HS-5 (cell line): Measurements from ENCODE around the gene ARID1B.

Experiments
- DNase-seq: peaks from one replicate; pipeline ENCODE4 v3.0.0-alpha.2; 2012; ENCODE audit warnings: low read depth

The ARID1B gene

DNA sequence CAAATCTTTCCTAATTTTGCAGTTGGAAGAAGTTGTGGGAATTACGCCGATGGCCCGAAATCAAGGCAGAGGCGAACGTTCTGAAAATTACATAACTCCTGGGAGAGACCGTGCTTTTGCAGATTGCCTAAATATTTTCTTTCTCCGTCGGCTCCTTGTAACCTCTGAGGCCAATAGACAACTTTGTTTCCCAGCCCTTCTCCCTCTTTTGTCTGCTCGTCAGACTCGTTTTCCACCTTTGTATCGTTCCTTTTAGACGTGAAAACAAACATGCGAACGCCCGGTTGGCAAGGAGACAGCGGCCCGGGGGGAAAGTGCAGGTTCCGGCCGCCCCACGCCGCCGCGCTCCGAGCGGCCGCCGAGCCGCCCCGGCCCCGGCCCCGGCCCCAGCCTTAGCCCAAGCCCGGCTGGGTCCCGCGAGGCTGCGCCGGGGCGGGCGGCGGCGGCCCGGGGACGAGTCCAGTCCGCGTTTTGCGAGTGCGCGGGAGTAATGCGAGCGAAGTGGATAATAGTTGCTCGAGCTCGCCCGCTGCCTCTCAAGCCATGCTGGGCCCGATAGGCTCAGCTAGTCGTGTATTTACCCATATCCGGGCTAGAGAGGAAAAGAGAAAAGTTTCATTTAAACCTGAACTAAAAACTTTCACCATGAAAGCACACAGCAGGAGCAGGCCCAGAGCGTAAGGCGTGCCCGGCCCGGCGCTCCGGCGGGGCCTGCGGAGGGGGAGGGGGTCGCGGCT, at the start of gene ARID1B:
TSS of gene ARID1B (plus strand) at position 539 of the 737 bp plus-strand sequence. CDS start 303 bp downstream, outside the sequence.
- no peak for DNase-seq

DNA sequence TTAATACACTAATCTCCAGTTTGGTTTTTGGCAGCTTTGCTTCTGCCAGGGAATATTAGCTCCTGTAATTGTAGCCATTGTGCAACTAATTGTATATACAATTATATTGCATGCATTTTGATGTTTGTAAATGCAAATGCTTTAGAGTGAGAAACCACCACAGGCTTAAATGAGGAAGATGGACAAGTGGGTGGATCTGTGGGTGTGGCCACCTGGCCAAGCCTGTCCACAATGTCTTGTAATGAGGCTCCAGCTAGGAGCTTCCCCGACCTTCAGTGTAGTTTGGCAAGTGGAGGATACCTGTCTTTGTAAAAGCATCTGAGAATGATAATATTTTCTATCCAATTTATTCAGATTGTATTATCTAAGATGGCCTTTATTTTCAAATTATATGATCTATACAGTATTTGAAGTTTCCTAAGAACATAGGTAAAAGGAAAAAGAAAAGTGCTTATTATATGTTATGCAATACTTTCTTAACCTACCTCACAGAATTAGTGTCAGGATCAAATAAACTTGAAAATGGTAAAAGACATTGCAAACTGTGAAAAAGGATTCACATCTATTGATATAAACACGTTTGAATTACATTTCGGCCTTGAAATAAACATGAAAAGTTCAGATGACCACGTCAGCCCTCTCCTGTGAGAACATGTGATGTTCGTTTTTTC, 49.3 kb upstream of the ARID1B start:
- no peak for DNase-seq

DNA sequence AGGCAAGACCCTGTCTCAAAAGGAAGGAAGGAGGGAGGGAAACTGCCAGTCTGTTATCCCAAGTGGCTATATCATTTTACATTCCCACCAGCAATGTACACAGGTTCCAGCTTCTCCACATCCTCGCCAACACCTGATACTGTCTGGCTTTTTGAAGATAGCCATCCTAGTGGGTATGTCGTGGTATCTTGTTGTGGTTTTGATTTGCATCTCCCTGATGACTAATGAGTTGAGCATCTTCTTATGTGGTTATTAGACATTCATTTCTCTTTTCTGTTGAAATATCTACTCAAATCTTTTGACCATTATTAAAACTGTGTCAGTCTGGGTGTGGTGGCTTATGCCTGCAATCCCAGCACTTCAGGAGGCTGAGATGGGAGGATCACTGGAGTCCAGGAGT, 47.9 kb upstream of the ARID1B start:
- DNase-seq: peak; percentile 73

DNA sequence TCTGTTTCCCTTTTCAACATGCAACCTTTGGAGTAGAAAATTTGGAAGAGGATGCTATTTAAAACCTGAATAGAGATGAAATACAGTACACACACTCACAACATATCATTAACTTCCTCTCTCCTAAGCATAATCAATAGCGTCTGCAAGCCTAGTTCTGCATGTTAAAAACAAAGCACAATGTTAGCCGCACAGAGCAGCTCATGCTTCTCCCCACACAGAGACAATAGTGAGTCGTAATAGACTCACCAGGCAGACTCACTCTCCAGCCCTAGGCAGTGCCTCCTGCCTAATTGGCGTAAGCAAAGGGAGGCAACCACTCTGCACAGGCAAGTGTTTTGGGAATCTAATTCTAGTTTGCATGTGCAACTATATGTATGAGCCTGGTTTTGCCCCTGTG, 45.8 kb upstream of the ARID1B start:
- peak; percentile 65 for DNase-seq

DNA sequence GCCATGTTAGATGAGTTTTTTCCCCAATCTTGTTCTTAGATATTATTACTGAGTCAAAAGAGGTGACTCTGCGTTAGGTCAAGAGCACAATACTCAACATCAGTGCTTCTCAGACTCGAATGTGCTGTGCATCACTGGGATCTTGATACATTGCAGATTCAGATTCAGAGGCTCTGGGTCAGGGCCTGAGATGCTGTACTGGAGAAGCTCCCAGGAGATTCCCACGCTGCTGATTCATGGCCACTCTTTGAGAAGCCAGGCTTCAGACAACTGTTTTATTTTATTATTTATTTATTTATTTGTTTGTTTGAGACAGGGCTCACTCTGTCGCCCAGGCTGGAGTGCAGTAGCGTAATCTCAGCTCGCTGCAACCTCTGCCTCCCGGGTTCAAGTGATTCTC, 41.4 kb upstream of the ARID1B start:
- DNase-seq: no peak

DNA sequence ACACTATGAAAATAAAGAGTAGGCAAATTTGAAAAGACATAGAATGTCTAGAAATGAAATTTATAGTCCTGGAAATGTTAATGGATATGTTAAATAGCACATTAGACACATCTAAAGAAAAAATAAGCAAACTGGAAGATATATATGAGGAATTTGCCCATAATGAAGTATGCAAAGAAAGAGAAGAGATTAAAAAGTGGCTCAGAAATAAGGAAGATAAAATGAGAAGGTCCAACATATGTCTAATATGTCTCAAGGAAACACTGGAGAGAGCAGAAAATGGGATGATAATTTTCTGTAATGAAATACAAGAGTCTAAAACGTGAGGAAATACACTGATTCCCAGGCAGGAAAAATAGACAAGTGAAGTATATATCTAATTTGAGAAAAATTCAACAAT, 36.6 kb upstream of the ARID1B start:
- no peak for DNase-seq

DNA sequence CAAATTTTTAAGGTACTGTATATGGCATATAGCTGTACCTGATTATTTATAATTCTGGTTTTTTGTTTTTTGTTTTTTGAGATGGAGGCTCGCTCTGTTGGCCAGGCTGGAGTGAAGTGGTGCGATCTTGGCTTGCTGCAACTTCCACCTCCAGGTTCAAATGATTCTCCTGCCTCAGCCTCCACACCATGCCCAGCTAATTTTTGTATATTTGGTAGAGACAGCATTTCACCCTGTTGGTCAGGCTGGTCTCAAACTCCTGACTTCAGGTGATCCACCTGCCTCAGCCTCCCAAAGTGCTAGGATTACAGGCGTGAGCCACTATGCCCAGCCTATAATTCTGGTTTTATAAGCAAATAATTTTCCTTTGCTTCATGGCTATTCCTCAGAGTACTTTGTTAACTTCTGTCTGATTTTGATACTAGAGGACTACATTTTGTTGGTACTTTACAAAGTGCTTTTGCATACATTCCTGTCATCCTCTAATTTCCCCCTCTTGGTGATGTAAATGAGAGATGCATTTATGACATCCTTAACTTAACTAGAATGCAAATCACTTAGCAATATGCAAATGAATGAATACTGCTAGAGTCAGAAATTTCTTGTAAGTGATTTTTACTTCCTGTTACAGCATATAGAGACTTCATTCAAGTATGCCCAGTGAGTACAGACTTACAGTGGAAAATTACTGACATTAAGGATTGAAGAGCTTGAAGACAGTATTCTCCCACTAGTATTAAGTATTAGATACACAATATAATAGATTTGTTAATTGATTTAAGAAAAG, 35.7 kb upstream of the ARID1B start:
- DNase-seq: no peak

DNA sequence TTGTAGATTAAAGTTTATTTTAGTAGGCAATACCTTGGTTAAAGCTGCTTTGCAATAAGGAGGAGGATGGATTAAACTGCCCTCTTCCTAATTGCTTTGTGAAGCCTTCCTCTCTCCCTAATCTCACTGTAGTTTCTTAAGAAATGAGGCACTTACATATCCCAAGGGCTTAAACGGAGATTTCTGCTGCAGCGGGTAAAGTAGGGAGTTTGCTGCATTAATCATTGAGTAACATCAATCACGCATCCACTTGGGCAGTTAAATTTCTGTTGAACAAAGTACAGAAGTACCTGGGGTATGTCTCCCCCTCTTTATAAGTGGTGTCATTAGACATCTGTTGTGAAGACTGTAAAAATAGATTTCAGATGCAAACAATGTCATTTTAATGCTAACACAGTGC, 29.5 kb upstream of the ARID1B start:
- DNase-seq: no peak

DNA sequence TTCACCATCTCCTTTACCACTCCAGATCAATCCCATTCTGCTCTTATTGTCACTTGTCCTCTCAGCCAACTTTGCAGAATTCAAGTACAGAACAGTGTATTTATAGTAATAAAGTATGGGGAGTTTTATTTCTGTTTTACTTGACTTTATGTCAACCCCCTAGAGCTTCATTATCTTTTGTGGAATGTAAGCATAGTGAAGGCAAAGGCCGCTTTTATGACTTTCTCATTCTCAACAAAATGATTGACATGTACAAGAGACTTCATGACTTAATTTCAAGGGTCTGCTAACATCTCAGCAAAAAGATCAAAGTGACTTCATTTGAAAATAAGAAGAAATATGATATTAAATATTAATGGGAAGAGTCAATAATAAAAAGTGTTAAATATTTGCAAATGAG, 28.7 kb upstream of the ARID1B start:
- no peak for DNase-seq

DNA sequence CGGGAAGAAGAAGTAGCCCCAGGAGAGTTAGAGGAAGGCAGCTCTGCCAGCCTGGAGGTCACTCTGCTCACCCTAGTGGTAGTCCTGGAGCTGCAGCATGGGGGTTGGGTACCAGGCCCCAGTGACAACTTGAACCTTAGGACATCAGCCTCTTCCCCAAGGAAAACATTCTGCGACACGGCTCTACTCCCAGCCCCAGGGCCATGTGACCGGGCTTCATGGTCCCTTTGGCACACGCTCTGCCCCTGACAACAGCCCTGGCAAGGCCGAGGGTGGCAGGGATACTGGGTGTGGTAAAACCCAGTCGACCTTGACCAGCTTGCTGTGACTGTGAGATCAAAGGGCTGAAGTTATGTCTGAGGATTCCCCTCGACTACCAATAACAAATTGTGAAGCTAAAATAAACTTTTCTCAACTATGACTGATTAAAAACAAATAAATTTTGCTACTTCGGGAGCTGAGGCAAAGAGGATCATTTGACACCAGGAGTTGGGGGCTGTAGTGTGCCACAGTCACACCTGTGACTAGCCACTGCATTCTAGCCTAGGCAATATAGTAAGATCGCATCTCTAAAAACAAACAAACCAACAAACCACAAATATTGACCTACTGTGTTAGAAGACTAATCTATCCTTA, 24.4 kb upstream of the ARID1B start:
- no peak for DNase-seq

DNA sequence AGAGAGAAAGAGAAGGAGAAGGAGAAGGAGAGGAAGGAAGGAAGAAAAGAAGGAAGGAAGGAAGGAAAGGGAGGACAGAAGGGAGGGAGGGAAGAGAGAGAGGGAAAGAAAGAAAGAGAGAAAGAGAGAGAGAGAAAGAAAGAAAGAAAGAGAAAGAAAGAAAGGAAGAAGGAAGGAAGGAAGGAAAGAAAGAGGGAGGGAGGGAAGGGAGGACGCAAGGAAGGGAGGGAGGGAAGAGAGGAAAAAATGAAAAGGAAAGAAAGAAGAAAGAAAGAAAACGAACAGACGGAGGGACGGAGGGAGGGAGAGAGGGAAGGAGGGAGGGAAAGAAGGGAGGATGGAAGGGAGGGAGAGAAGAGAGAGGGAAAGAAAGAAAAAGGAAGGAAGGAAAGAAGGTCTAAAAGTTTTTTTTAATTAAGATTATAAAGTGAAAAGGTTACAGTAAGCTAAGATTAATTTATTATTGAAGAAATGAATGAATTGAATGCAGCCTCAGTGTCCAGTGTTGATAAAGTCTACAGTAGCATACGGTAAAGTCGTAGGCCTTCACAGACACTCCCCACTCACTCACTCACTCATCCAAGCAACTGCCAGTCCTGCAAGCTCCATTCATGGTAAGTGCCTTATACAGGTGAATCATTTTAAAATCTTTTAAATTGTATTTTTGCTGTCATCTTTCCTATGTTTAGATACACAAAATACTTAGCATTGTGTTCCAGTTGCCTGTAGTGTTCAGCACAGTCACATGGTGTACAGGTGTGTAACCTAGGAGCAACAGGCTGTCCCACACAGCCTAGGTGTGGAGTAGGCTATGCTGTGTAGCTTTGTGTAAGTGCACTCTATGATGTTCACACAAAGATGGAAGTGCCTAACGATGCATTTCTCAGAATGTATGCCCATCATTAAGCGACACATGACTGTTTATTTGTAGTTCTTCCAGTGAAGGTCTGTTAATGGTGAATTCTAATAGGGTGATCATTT, 20.3 kb upstream of the ARID1B start:
- no peak for DNase-seq

DNA sequence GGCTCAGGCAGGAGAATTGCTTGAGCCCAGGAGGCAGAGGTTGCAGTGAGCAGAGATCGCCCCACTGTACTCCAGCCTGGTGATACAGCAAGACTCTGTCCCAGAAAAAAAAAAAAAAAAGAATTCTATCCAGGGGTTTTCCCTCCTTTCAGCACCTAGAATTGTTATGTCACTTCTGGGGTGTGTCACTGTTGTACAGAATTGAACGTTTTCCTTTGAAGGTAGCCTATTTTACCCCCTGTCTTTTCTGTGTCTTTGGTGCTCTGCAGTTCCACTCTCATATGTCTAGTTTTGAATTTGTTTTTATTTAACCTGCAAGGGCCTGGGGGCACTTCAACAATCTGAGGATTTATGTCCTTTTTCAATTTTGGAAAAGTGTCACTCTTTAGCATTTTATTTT, 19.3 kb upstream of the ARID1B start:
- DNase-seq: no peak

DNA sequence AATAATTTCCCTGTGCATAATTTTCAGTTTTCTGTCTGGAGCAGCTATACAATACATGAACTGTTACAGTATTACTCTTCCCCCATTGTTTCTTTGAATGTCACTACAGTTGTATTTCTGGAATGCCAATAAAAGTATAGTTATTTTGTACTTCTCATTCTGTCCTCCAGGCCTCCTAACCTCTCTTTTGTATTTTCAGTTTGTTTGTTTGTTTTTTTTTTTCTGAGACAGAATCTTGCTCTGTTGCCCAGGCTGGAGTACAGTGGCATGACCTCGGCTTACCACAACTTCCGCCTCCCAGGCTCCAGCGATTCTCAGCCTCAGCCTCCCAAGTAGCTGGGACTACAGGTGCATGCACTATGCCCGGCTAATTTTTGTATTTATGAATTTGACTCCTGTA, 16.8 kb upstream of the ARID1B start:
- DNase-seq: no peak

DNA sequence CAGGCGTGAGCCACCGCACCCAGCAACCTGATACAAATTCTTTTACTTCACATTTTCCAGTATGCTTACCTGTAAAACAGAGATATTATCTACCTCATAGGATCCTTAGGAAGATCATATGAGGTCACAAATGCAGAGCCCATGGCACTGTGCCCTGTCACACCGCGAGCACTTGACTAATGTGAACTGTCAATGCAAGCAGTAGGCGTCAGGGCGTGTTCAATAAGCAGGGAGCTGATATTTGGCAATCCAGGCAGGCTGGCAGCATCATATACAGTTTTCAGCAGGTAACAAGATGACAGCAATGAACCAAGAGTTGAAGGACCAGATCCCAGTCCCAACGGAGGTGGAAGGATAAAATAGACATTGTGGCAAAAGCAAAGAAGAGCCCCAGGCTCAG, 14.6 kb upstream of the ARID1B start:
- DNase-seq: no peak

DNA sequence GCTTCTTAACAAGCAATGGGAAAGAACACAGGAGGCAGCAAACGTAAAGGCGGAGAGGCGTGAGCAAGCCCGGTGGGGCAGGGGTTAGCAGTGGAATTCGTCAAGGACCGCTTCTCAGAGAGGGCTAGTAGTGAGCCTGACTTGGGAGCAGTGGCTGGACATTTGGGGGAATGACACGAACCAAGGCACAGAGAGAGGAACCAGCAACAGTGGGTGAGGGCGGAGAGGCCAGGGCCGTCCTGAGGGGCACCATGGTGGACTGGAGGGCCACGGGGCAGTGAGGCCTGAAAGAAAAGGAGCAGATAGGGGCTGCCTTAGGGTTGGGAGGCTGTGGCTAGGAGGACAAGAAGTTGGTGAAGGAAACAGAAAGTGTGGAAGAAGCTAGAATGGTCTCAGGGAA, 12.1 kb upstream of the ARID1B start:
- DNase-seq: no peak

DNA sequence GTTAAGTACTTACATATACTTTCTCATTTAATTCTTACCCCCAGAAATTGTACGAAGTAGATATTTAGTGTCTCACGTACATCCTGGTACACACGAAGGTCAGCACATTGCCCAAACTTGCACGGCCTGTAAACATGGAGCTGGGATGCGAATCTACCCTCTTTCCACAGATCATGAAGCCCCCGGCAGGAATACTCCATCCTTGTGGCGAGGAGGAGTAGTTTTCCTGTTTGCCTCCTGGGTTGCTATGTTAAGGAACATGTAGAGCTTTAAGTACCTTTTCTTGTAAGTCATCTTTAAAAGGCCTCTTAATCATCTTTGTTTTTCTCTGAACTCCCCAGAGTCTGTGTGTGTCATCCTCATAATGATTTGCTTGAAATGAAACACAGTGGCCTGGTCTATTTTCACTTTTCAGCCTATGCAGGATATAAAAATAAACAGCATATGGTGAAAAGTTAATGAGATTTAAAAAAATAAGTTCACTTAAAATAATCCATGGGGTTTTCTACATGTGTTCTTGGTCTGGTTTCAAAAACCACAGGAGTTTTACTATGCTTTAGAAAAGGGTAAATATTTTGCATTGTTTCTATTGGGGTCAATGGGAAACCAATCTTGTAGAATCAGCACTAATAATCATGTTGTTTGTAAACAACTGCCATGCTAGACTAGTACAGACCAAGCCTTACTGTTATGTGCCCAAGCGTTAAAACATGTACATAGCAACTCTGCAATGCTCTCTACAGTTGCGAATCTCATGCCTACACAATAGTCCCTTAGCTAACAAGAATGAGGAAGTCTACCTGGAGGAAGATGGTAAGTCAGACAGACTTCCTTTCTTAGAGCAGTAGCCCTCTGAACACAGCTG, 9.3 kb upstream of the ARID1B start:
- no peak for DNase-seq

DNA sequence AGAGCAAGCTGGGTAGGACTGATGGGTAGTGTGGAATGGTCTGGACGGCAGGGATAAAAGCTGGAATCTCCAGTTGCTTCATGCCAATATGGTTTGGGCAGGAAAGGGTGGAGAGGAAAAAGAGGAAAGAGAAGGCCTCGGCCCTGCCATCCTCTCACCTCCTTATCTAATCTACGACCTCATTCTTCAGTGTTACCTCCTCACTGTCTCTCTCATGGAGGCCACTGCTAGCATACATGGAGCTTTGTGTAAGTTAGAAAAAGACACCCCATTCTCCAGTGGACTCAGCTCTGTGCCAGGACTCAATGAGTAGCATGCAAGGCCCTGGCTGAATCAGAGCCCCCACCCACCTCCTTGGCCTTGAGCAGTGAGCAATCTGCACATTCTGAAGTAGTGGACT, 6.1 kb upstream of the ARID1B start:
- DNase-seq: no peak

DNA sequence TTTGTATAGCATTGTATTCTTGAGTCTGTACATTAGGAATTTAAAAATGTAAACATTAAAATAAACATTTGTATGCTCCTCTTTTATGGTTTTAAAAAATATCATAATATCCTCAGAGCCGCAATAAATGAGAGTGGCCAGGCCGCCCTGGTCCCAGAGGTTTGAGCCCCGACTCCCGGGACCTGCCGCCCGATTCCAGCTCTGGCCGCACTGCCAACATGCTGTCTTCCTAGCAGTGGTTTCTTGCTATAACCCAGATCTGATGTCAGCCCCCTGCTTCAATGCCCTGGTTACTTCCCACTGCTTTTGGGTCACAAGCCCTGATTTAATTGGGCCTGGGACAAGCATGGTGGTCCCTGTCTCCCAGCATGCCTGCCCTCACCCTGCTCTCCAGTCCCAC, 5.4 kb upstream of the ARID1B start:
- no peak for DNase-seq

DNA sequence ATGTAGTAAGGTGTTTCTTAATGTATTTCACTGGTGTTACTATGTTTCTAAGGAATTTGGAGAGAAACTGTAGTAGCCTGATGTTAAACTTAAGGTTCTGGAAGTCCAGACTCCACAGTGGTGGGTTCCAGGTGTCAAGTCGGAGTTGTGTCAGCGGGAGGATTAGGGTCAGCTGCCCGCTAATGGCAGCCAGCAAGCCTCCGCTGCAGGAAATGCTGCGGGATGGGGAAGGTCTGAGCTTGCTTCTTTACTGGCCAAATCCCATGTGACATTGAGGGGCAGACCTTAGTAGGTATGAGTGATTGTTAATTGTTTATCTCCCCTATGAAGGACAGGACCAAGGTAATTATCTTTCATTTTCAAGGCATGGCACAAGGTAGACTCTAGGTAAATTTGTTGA, 3.7 kb upstream of the ARID1B start:
- no peak for DNase-seq
